ENCODE data around the gene RARS1.

RARS1 gene

DNA sequence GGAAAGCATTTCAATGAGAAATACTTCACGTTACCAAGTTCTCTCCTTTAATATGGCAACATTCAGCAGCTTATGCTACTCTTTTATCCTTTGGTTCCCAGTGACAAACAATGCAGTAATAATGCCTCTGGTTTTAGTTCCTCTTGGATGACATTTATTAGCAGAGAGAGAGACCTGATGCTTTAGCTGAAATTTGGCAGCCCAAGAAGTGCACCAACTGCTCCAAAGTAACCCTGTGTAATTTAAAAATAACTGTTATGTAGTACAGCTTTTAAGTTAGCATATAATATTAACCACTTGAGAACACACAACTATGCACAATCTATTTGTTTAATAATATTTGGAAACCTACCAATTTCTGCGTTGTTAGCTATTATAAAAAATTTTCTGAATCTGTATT, 71.1 kb downstream of the RARS1 start:
- no peak for DNase-seq (ENCODE audit: low read depth in 2 of 2)

GRCh38 chr5:168562279-168562678, 76.0 kb downstream of the RARS1 start:
- no peak for DNase-seq (ENCODE audit: low read depth in 2 of 2)

DNA sequence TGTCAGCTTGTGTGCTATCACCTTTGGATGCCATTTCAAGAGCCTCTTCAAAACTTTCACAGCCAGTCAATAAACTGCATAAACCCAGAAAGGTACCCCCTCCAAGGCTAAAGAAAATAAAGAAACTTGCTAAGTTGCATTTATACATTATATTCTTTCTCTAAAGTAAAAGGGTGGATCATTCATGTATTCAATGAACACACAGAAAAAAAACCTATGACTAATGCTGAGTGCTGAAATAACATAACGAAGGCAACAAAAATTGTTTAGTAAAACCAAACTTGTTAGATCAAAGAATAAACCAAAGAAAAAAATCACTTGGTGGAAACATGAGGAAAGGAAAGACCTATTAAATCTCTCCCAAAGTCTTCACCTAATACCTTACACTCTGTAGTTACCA, 77.7 kb downstream of the RARS1 start:
- no peak for DNase-seq (ENCODE audit: low read depth in 2 of 2)

- no peak for DNase-seq (ENCODE audit: low read depth in 2 of 2)
Measured at GRCh38 chr5:168568738-168569137, 82.5 kb downstream of the RARS1 start.

Measured in stimulated activated CD8-positive, alpha-beta memory T cell treated with anti-CD3 and anti-CD28 coated beads, Interleukin-2, amount 100 ng/mL, for 1 hour (primary cell).